Fibroblast of lung (primary cell): ENCODE data around the gene HTR3E.

ENCODE experiments used
- CTCF ChIP-seq, 2 donors: IDR thresholded peaks in 1 of 2; conservative IDR thresholded peaks in 1 of 2; 1 replicate in 1 of 2; 2 replicates in 1 of 2; pipeline ENCODE4 v1.5.1; 2011 to 2012; ENCODE audit warnings: low read length in 2 of 2, control low read depth in 1 of 2, inconsistent platforms in 1 of 2, low read depth in 1 of 2, mild to moderate bottlenecking in 1 of 2
- EZH2 ChIP-seq: IDR thresholded peaks from 2 replicates; pipeline ENCODE4 v1.5.1; 2012; ENCODE audit warnings: low read length, control low read depth, mild to moderate bottlenecking; ENCODE audit errors: missing control alignments

GRCh38 chr3:184116017-184116416, 19.2 kb downstream of the HTR3E start:
- no peak for TF ChIP-seq EZH2
- TF ChIP-seq CTCF (conservative IDR thresholded peaks at IDR 0.05 in 1 of 2, IDR thresholded peaks at IDR 0.05 in 1 of 2; ENCODE audit: low read depth in 1 of 2, low read length in 2 of 2), result no peak
